Suprapubic skin (tissue), 4 donors: ENCODE results near the gene CACNA1H.

Source experiments
- CTCF ChIP-seq, 2 donors: fragments of 200-600 bp in 1 of 2; fragments of 450-650 bp in 1 of 2; sonication (generic) in 1 of 2; IDR thresholded peaks; one replicate each; pipeline ENCODE4 v1.5.1; 2016 to 2019; ENCODE audit warnings: antibody characterized with exemption in 2 of 2, mild to moderate bottlenecking in 1 of 2, moderate library complexity in 1 of 2
- EP300 ChIP-seq: sonication (generic); formaldehyde crosslinking; IDR thresholded peaks from one replicate; pipeline ENCODE4 v1.6.1; 2017; ENCODE audit warnings: antibody characterized with exemption
- POLR2A ChIP-seq, 2 donors: fragments of 450-650 bp; IDR thresholded peaks; one replicate each; pipeline ENCODE4 v1.6.1; 2017; ENCODE audit warnings: antibody characterized with exemption in 2 of 2, mild to moderate bottlenecking in 2 of 2, moderate library complexity in 2 of 2
- POLR2AphosphoS5 ChIP-seq, 3 donors: sonication (generic); formaldehyde crosslinking; IDR thresholded peaks; one replicate each; pipeline ENCODE4 v1.6.1; 2017; ENCODE audit warnings: antibody characterized with exemption in 3 of 3

- TF ChIP-seq CTCF (IDR thresholded peaks at IDR 0.05) = no peak
- no peak for TF ChIP-seq POLR2A (IDR thresholded peaks at IDR 0.05)
- no peak for TF ChIP-seq POLR2AphosphoS5 (IDR thresholded peaks at IDR 0.05)
- no peak for TF ChIP-seq EP300
These were observed 53.9 kb downstream of the CACNA1H start for GRCh38 chr16:1206786-1207185.
